ENCODE data around the gene CCDC69.

Gene CCDC69

DNA sequence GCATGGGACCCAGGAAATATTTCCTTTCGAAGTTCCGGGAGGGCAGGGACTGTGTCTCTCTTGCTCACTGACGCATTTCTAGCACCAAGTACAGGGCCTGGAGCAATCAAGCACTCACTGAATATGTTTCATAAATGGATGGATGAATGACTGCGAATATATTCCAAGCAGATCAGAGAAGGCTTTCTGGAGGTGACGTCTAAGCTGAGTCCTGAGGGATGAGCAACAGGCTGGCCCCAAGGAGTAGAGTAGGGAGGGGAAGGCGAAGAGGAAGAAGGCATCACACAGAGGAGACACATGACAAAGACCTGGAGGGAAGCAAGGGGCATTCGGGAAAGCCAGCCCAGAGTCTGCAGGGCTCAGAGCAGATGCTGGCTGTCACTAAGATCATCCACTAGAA lies 80.2 kb downstream of the CCDC69 start:
- H3K4me3 ChIP-seq (ENCODE audit: low read length) = no peak overlapping the region
- DNase-seq (ENCODE audit: low read depth) = no peak
- TF ChIP-seq CTCF (conservative IDR thresholded peaks at IDR 0.05; ENCODE audit: low read depth, low read length) = no peak

DNA sequence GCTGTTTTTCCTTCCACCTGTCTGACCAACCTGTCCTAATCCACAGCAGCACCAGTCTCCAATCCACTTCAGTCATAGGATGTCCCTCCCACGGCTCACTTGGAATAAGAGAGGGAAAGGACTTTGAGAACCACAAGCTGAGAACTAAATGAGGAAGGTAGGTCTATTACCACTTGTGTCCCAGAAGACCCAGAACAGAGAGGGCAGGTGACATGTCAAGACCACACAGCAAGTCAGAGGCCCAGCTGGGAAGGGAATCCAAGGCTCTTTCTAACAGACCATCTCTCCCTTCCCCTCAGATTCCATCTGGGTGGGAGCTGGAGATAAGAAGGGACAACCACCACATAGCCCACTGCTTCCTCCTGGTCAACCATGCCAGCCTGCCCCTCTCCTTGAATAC lies 81.0 kb downstream of the CCDC69 start:
- no peak for TF ChIP-seq CTCF (conservative IDR thresholded peaks at IDR 0.05; ENCODE audit: low read depth, low read length)
- H3K4me3 ChIP-seq (ENCODE audit: low read length) = no peak overlapping the region
- DNase-seq (ENCODE audit: low read depth) = no peak

- no peak for DNase-seq (ENCODE audit: low read depth)
- no peak overlapping the region for H3K4me3 ChIP-seq (ENCODE audit: low read length)
- TF ChIP-seq CTCF (conservative IDR thresholded peaks at IDR 0.05; ENCODE audit: low read depth, low read length) = no peak
Observed at GRCh38 chr5:151141535-151141934, 82.4 kb downstream of the CCDC69 start.

DNA sequence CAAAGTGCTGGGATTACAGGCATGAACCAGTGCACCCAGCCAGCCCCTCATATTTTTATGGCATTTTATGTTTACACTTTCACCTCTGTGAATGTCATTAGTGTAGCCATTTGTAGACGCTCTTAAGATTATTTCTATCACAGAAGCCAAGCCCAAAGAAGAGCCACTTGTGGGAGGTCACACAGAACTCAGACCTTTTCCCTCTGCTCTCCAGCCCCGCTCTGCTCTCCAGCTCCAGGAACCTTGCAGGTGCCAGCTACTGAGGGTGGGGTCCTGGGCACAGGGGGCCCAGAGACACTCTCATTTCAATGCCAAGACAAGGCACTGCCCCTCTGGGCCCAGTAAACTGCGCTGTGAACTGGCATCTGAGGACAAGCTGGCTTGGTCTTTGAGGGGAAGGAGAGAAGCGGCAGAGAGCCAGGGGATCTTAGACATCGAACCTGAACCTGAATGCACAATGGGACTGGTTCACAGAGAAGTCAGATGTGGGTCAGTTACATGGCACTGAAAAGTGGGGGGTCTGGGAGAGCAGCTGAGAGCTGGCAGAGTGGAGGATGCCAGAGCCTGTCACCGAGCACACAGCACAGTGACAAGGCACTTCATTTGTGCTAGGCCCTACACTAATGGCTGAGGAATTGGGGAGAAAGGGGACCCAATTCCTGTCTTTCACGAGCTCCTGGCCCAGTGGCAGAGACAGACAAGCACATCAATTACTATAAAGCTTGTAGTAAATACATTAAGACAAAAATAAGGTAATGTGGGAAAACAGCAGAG lies 83.0 kb downstream of the CCDC69 start:
- no peak overlapping the region for H3K4me3 ChIP-seq (ENCODE audit: low read length)
- TF ChIP-seq CTCF (conservative IDR thresholded peaks at IDR 0.05; ENCODE audit: low read depth, low read length) = no peak
- no peak for DNase-seq (ENCODE audit: low read depth)

- H3K4me3 ChIP-seq (ENCODE audit: low read length) = no peak overlapping the region
- no peak for TF ChIP-seq CTCF (conservative IDR thresholded peaks at IDR 0.05; ENCODE audit: low read depth, low read length)
- DNase-seq (ENCODE audit: low read depth) = no peak
Observed at GRCh38 chr5:151139646-151140045, 84.2 kb downstream of the CCDC69 start.

- TF ChIP-seq CTCF (conservative IDR thresholded peaks at IDR 0.05; ENCODE audit: low read depth, low read length) = no peak
- H3K4me3 ChIP-seq (ENCODE audit: low read length) = no peak overlapping the region
- DNase-seq (ENCODE audit: low read depth) = no peak
Observed at GRCh38 chr5:151139015-151139414, 84.9 kb downstream of the CCDC69 start.

- no peak for DNase-seq (ENCODE audit: low read depth)
- no peak for TF ChIP-seq CTCF (conservative IDR thresholded peaks at IDR 0.05; ENCODE audit: low read depth, low read length)
- no peak overlapping the region for H3K4me3 ChIP-seq (ENCODE audit: low read length)
Observed at GRCh38 chr5:151138114-151138513, 85.8 kb downstream of the CCDC69 start.
